IMR-90 (cell line): ENCODE measurements around the gene ORAI1.

Experiments
- CEBPB ChIP-seq: IDR thresholded peaks from 2 replicates; pipeline ENCODE4 v1.6.1; 2012; ENCODE audit warnings: low read depth, low read length, improper control_type of control experiment
- FOS ChIP-seq: fragments of 150-350 bp; IDR thresholded peaks from 2 replicates; pipeline ENCODE4 v1.6.1; 2016; ENCODE audit warnings: low read depth, low read length
- MXI1 ChIP-seq: IDR thresholded peaks from 2 replicates; pipeline ENCODE4 v1.6.1; 2012; ENCODE audit warnings: low read depth, mild to moderate bottlenecking, low read length, moderate library complexity, borderline replicate concordance
- POLR2A ChIP-seq: IDR thresholded peaks from 2 replicates; pipeline ENCODE4 v1.6.1; 2012; ENCODE audit warnings: mild to moderate bottlenecking, low read depth, low read length
- RCOR1 ChIP-seq: IDR thresholded peaks from 2 replicates; pipeline ENCODE4 v1.6.1; 2012; ENCODE audit warnings: mild to moderate bottlenecking, low read length, improper control_type of control experiment; ENCODE audit not compliant: insufficient replicate concordance
- SMC3 ChIP-seq: fragments of 150-350 bp; IDR thresholded peaks from 2 replicates; pipeline ENCODE4 v1.6.1; 2016; ENCODE audit warnings: low read depth, mild to moderate bottlenecking, antibody characterized with exemption, low read length, moderate library complexity
- TF ChIP-seq, protein P1 (sequence below): conservative IDR thresholded peaks from 2 replicates; pipeline ENCODE4 v1.5.1; 2012; ENCODE audit warnings: mild to moderate bottlenecking, low read depth, low read length, improper control_type of control experiment
- TF ChIP-seq, protein P2 (sequence below): fragments of 150-350 bp; IDR thresholded peaks from 2 replicates; pipeline ENCODE4 v1.6.1; 2017; ENCODE audit warnings: mild to moderate bottlenecking, antibody characterized with exemption, low read length, low read depth

DNA sequence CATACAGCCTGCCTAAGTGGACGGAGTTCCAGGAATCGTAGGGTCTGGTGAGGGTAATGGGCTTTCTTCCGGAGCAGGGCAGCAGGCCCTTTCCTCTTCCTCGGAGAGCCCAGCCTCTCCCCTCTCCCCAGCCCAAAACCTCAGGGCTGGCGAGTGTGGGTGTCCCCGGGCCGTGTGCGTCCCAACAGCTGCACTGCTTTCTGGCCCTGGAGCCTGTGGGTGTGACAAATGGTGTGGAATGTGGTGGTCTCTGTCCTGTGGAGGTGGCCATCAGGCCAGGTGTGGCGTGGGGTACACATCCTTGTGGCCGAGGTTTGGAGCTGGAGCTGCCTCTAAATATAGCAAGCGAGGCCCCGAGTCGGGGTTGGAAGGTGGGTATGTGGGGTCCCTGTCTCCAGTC is 8.5 kb downstream of the ORAI1 start:
- TF ChIP-seq, protein P1, sequence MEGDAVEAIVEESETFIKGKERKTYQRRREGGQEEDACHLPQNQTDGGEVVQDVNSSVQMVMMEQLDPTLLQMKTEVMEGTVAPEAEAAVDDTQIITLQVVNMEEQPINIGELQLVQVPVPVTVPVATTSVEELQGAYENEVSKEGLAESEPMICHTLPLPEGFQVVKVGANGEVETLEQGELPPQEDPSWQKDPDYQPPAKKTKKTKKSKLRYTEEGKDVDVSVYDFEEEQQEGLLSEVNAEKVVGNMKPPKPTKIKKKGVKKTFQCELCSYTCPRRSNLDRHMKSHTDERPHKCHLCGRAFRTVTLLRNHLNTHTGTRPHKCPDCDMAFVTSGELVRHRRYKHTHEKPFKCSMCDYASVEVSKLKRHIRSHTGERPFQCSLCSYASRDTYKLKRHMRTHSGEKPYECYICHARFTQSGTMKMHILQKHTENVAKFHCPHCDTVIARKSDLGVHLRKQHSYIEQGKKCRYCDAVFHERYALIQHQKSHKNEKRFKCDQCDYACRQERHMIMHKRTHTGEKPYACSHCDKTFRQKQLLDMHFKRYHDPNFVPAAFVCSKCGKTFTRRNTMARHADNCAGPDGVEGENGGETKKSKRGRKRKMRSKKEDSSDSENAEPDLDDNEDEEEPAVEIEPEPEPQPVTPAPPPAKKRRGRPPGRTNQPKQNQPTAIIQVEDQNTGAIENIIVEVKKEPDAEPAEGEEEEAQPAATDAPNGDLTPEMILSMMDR, result no peak
- TF ChIP-seq POLR2A, result no peak
- no peak for TF ChIP-seq RCOR1
- no peak for TF ChIP-seq FOS
- TF ChIP-seq, protein P2, sequence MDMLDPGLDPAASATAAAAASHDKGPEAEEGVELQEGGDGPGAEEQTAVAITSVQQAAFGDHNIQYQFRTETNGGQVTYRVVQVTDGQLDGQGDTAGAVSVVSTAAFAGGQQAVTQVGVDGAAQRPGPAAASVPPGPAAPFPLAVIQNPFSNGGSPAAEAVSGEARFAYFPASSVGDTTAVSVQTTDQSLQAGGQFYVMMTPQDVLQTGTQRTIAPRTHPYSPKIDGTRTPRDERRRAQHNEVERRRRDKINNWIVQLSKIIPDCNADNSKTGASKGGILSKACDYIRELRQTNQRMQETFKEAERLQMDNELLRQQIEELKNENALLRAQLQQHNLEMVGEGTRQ, result no peak
- no peak for TF ChIP-seq MXI1
- TF ChIP-seq SMC3, result no peak
- no peak for TF ChIP-seq CEBPB
